Loucy (cell line): ENCODE results near the gene LIN9.

Experiments
- H2AFZ ChIP-seq: fragments of 200-600 bp; sonication (generic); 2 replicates; pipeline ENCODE4 v1.6.0; 2016; ENCODE audit warnings: antibody characterized with exemption, mild to moderate bottlenecking, low read length, moderate library complexity
- H3F3A ChIP-seq: fragments of 200-600 bp; 2 replicates; pipeline ENCODE4 v1.6.0; 2016; ENCODE audit warnings: antibody characterized with exemption, low read depth, mild to moderate bottlenecking
- H3K27me3 ChIP-seq: fragments of 200-600 bp; sonication (generic); 2 replicates; pipeline ENCODE4 v1.6.1; 2014; ENCODE audit warnings: low read length, mild to moderate bottlenecking; ENCODE audit not compliant: insufficient read depth, poor library complexity, severe bottlenecking
- H3K36me3 ChIP-seq: fragments of 200-600 bp; sonication (generic); 2 replicates; pipeline ENCODE4 v1.6.1; 2016; ENCODE audit warnings: low read length; ENCODE audit not compliant: insufficient read depth
- H3K4me1 ChIP-seq: fragments of 200-600 bp; sonication (generic); 2 replicates; pipeline ENCODE4 v1.5.1; 2014; ENCODE audit warnings: low read length, mild to moderate bottlenecking; ENCODE audit not compliant: insufficient read depth, poor library complexity, severe bottlenecking
- H3K4me2 ChIP-seq: fragments of 200-600 bp; sonication (generic); 2 replicates; pipeline ENCODE4 v1.6.0; 2014; ENCODE audit warnings: antibody characterized with exemption, low read length, low read depth, mild to moderate bottlenecking; ENCODE audit not compliant: poor library complexity, severe bottlenecking
- H3K4me3 ChIP-seq: fragments of 200-600 bp; sonication (generic); 2 replicates; pipeline ENCODE4 v1.5.1; 2014; ENCODE audit warnings: low read length, mild to moderate bottlenecking, mixed read lengths; ENCODE audit not compliant: poor library complexity, severe bottlenecking
- H3K79me2 ChIP-seq: fragments of 200-600 bp; sonication (generic); 2 replicates; pipeline ENCODE4 v1.6.1; 2014; ENCODE audit warnings: low read length; ENCODE audit not compliant: insufficient read depth
- H3K9ac ChIP-seq: fragments of 200-600 bp; sonication (generic); 2 replicates; pipeline ENCODE4 v1.6.0; 2014; ENCODE audit warnings: mild to moderate bottlenecking, low read depth, low read length, moderate library complexity; ENCODE audit not compliant: poor library complexity, severe bottlenecking
- H3K9me2 ChIP-seq: fragments of 200-600 bp; sonication (generic); replicated peaks from 2 replicates; pipeline ENCODE4 v1.6.1; 2016; ENCODE audit warnings: low read depth, low read length, mixed read lengths
- H3K9me3 ChIP-seq: fragments of 200-600 bp; sonication (generic); 2 replicates; pipeline ENCODE4 v1.6.1; 2014; ENCODE audit warnings: mild to moderate bottlenecking, antibody characterized with exemption, low read length, low read depth; ENCODE audit not compliant: insufficient read depth
- H4K20me1 ChIP-seq: fragments of 200-600 bp; sonication (generic); 2 replicates; pipeline ENCODE4 v1.6.0; 2014; ENCODE audit warnings: antibody characterized with exemption, low read length, mild to moderate bottlenecking; ENCODE audit not compliant: insufficient read depth, poor library complexity, severe bottlenecking
- CTCF ChIP-seq: fragments of 200-600 bp; sonication (generic); conservative IDR thresholded peaks from 2 replicates; pipeline ENCODE4 v1.5.1; 2014; ENCODE audit warnings: mild to moderate bottlenecking, antibody characterized with exemption, low read length
- EZH2phosphoT487 ChIP-seq: fragments of 200-600 bp; IDR thresholded peaks from 2 replicates; pipeline ENCODE4 v1.6.1; 2018; ENCODE audit warnings: antibody characterized with exemption, mild to moderate bottlenecking, moderate library complexity, borderline replicate concordance

The LIN9 gene

GRCh38 chr1:226355016-226355415, 46.1 kb upstream of the LIN9 start:
- Histone ChIP-seq H3K4me1 (peaks cover 39% of the 10 kb centered on the region), H3K79me2 (no peaks in the 10 kb centered on the region), H4K20me1 (no peaks in the 10 kb centered on the region), H2AFZ (no peak overlapping the region), H3F3A (peaks cover 6% of the 10 kb centered on the region), H3K9ac (no peak overlapping the region), H3K27me3 (no peaks in the 10 kb centered on the region), H3K9me3 (no peaks in the 10 kb centered on the region), H3K9me2 (no peaks in the 10 kb centered on the region), H3K4me3 (no peak overlapping the region), H3K4me2 (no peak overlapping the region), H3K36me3 (peaks cover 24% of the 10 kb centered on the region; the same call in 1 of the 2 replicates)
- no peak for TF ChIP-seq EZH2phosphoT487
- TF ChIP-seq CTCF = no peak

GRCh38 chr1:226353698-226354525, 44.9 kb upstream of the LIN9 start:
- H3K36me3 ChIP-seq = peaks cover 13% of the 10 kb centered on the region; the same call in 1 of the 2 replicates
- H3K9ac ChIP-seq = peak overlapping the region; percentile 49
- no peaks in the 10 kb centered on the region for H3K9me2 ChIP-seq
- peaks cover 12% of the 10 kb centered on the region for H3F3A ChIP-seq
- H3K27me3 ChIP-seq = no peaks in the 10 kb centered on the region
- H2AFZ ChIP-seq = no peak overlapping the region
- no peaks in the 10 kb centered on the region for H3K9me3 ChIP-seq
- H4K20me1 ChIP-seq = no peaks in the 10 kb centered on the region
- H3K79me2 ChIP-seq = no peaks in the 10 kb centered on the region
- H3K4me1 ChIP-seq = peaks cover 50% of the 10 kb centered on the region
- H3K4me3 ChIP-seq = no peak overlapping the region
- TF ChIP-seq EZH2phosphoT487 (no peak), CTCF (no peak)
- no peak overlapping the region for H3K4me2 ChIP-seq

- Histone ChIP-seq H3K4me1 (peaks cover 61% of the 10 kb centered on the region), H3K79me2 (no peaks in the 10 kb centered on the region), H4K20me1 (no peaks in the 10 kb centered on the region), H3K27me3 (no peaks in the 10 kb centered on the region), H3F3A (peaks cover 12% of the 10 kb centered on the region), H3K4me2 (no peak overlapping the region), H3K9me3 (no peaks in the 10 kb centered on the region), H2AFZ (no peak overlapping the region), H3K36me3 (peaks cover 5% of the 10 kb centered on the region; the same call in 1 of the 2 replicates), H3K4me3 (no peak overlapping the region), H3K9ac (no peak overlapping the region), H3K9me2 (no peaks in the 10 kb centered on the region)
- TF ChIP-seq CTCF (no peak), EZH2phosphoT487 (no peak)
Observed at GRCh38 chr1:226351709-226352108, 42.7 kb upstream of the LIN9 start.
